WTC11 (cell line): ENCODE measurements around the gene CD4. TPM values are rescaled to one million over a fixed set of nuclear protein-coding genes. Genes with fewer than 3 reads are reported as not detected.

Experiments
- ATF2 ChIP-seq: sonication (generic); formaldehyde crosslinking; IDR thresholded peaks from 2 replicates; pipeline ENCODE4 v1.8.1; 2022; ENCODE audit warnings: low read depth, missing genetic modification reagents, borderline replicate concordance
- CREM ChIP-seq: sonication (generic); formaldehyde crosslinking; IDR thresholded peaks from 2 replicates; pipeline ENCODE4 v1.8.1; 2022; ENCODE audit warnings: mild to moderate bottlenecking, missing genetic modification reagents, moderate library complexity
- ELF4 ChIP-seq: sonication (generic); formaldehyde crosslinking; IDR thresholded peaks from 2 replicates; pipeline ENCODE4 v1.8.1; 2022; ENCODE audit warnings: low read depth, mild to moderate bottlenecking, moderate library complexity, missing genetic modification reagents
- ERG ChIP-seq: fragments of 250-450 bp; sonication (Bioruptor Pico); IDR thresholded peaks from 2 replicates; pipeline ENCODE4 v1.8.0; 2021; ENCODE audit warnings: mild to moderate bottlenecking
- GABPB1 ChIP-seq: sonication (generic); formaldehyde crosslinking; IDR thresholded peaks from 2 replicates; pipeline ENCODE4 v1.8.1; 2023; ENCODE audit warnings: mild to moderate bottlenecking, missing genetic modification reagents
- GRHL2 ChIP-seq: fragments of 250-450 bp; sonication (Bioruptor Pico); IDR thresholded peaks from 2 replicates; pipeline ENCODE4 v1.8.0; 2022; ENCODE audit warnings: mild to moderate bottlenecking, moderate library complexity; ENCODE audit not compliant: insufficient replicate concordance, severe bottlenecking
- GTF2I ChIP-seq: fragments of 250-450 bp; sonication (Bioruptor Pico); conservative IDR thresholded peaks from 2 replicates; pipeline ENCODE4 v1.4.0; 2021; ENCODE audit warnings: mild to moderate bottlenecking
- HMGA2 ChIP-seq: fragments of 250-450 bp; sonication (Bioruptor Pico); IDR thresholded peaks from 2 replicates; pipeline ENCODE4 v1.4.0; 2021; ENCODE audit warnings: mild to moderate bottlenecking, moderate library complexity
- IRF1 ChIP-seq: sonication (generic); formaldehyde crosslinking; IDR thresholded peaks from 2 replicates; pipeline ENCODE4 v1.8.0; 2023; ENCODE audit warnings: missing genetic modification reagents
- JAZF1 ChIP-seq: fragments of 250-450 bp; sonication (Bioruptor Pico); IDR thresholded peaks from 2 replicates; pipeline ENCODE4 v1.9.0; 2021; ENCODE audit warnings: moderate library complexity, mild to moderate bottlenecking, inconsistent platforms
- MAX ChIP-seq: sonication (generic); formaldehyde crosslinking; IDR thresholded peaks from 2 replicates; pipeline ENCODE4 v1.8.0; 2022; ENCODE audit warnings: mild to moderate bottlenecking, missing genetic modification reagents
- MLX ChIP-seq: sonication (generic); formaldehyde crosslinking; IDR thresholded peaks from 2 replicates; pipeline ENCODE4 v1.8.1; 2023; ENCODE audit warnings: mild to moderate bottlenecking, missing genetic modification reagents, moderate library complexity
- NFYB ChIP-seq: sonication (generic); formaldehyde crosslinking; conservative IDR thresholded peaks from 2 replicates; pipeline ENCODE4 v1.8.0; 2022; ENCODE audit warnings: low read depth, missing genetic modification reagents
- NR2C2 ChIP-seq: sonication (generic); formaldehyde crosslinking; IDR thresholded peaks from 2 replicates; pipeline ENCODE4 v1.8.0; 2022; ENCODE audit warnings: mild to moderate bottlenecking, missing genetic modification reagents
- PRDM15 ChIP-seq: sonication (generic); formaldehyde crosslinking; IDR thresholded peaks from 2 replicates; pipeline ENCODE4 v1.8.0; 2022; ENCODE audit warnings: missing genetic modification reagents
- SP1 ChIP-seq: sonication (generic); formaldehyde crosslinking; conservative IDR thresholded peaks from 2 replicates; pipeline ENCODE4 v1.8.1; 2022; ENCODE audit warnings: missing genetic modification reagents
- TEAD4 ChIP-seq: sonication (generic); formaldehyde crosslinking; IDR thresholded peaks from 2 replicates; pipeline ENCODE4 v1.8.0; 2022; ENCODE audit warnings: mild to moderate bottlenecking, missing genetic modification reagents
- TP53 ChIP-seq: sonication (generic); formaldehyde crosslinking; IDR thresholded peaks from 2 replicates; pipeline ENCODE4 v1.8.1; 2023; ENCODE audit warnings: mild to moderate bottlenecking, missing genetic modification reagents
- USF2 ChIP-seq: sonication (generic); formaldehyde crosslinking; IDR thresholded peaks from 2 replicates; pipeline ENCODE4 v1.8.1; 2023; ENCODE audit warnings: mild to moderate bottlenecking, missing genetic modification reagents, moderate library complexity
- ZNF121 ChIP-seq: sonication (generic); formaldehyde crosslinking; IDR thresholded peaks from 2 replicates; pipeline ENCODE4 v1.8.0; 2023; ENCODE audit warnings: missing genetic modification reagents
- ZNF416 ChIP-seq: fragments of 250-450 bp; sonication (Bioruptor Pico); IDR thresholded peaks from 2 replicates; pipeline ENCODE4 v1.9.0; 2021; ENCODE audit warnings: mild to moderate bottlenecking, inconsistent platforms
- ZNF532 ChIP-seq: fragments of 250-450 bp; sonication (Bioruptor Pico); IDR thresholded peaks from 2 replicates; pipeline ENCODE4 v1.9.0; 2021; ENCODE audit warnings: mild to moderate bottlenecking, borderline replicate concordance
- ZNF671 ChIP-seq: fragments of 250-450 bp; sonication (Bioruptor Pico); IDR thresholded peaks from 2 replicates; pipeline ENCODE4 v1.8.0; 2021; ENCODE audit warnings: mild to moderate bottlenecking
- ZSCAN18 ChIP-seq: fragments of 250-450 bp; sonication (Bioruptor Pico); IDR thresholded peaks from 2 replicates; pipeline ENCODE4 v2.1.2; 2022; ENCODE audit warnings: mild to moderate bottlenecking, moderate library complexity
- total RNA-seq: library from RNA; stranded (reverse); gene quantifications from 3 replicates; pipeline ENCODE4 v1.2.3, GENCODE V29; 2021

The CD4 gene
- total RNA-seq, 1 experiment from 2014 or later = 2.5 TPM

GRCh38 chr12:6752921-6753771 lies 36.2 kb upstream of the CD4 start, which contains the start of gene MLF2 (continued):
- TF ChIP-seq ZNF532 (no peak), ATF2 (CRISPR knock-in tag) (no peak), HMGA2 (peak; percentile 14; the same call in 1 of the 2 replicates), NFYB (CRISPR knock-in tag) (no peak), ERG (CRISPR knock-in tag) (no peak), SP1 (CRISPR knock-in tag) (peak; percentile 89), IRF1 (CRISPR knock-in tag) (peak; percentile 32; the same call in 1 of the 2 replicates), GABPB1 (CRISPR knock-in tag) (peak; percentile 80), ZNF671 (CRISPR knock-in tag) (no peak), MAX (CRISPR knock-in tag) (no peak), GTF2I (0 out of 2 replicates have a peak, but pooled peaks have one; percentile 43), MLX (CRISPR knock-in tag) (no peak), JAZF1 (CRISPR knock-in tag) (no peak), ZNF121 (CRISPR knock-in tag) (no peak), ZSCAN18 (CRISPR knock-in tag) (no peak), ELF4 (CRISPR knock-in tag) (no peak), USF2 (CRISPR knock-in tag) (no peak), TEAD4 (CRISPR knock-in tag) (no peak), NR2C2 (CRISPR knock-in tag) (no peak; the same call in 1 of the 2 replicates), GRHL2 (CRISPR knock-in tag) (no peak), PRDM15 (CRISPR knock-in tag) (no peak; the same call in 1 of the 2 replicates), ZNF416 (CRISPR knock-in tag) (peak; percentile 50; the same call in 1 of the 2 replicates), TP53 (CRISPR knock-in tag) (peak; percentile 70; the same call in 1 of the 2 replicates), CREM (peak; percentile 95)
